GM12892 (cell line): ENCODE results near the gene HPN.
"Not testable (repeated sequence)": the region's sequence is repeated elsewhere in the genome, so short reads cannot be mapped to it uniquely, and the experiment has no call there.

Experiments used
- DNase-seq: peaks from one replicate; pipeline ENCODE4 v3.0.0; 2011; ENCODE audit not compliant: insufficient read length
- FAIRE-seq: peaks from 2 replicates; lab custom pipeline; 2011; peaks lifted over from hg19 to GRCh38; lab: Jason Lieb, UNC
- POLR2A ChIP-seq: IDR thresholded peaks from 2 replicates; pipeline ENCODE4 v1.6.1; 2011; ENCODE audit warnings: low read depth, low read length, control low read depth
- POLR2AphosphoS5 ChIP-seq: IDR thresholded peaks from 2 replicates; pipeline ENCODE4 v1.6.1; 2011; ENCODE audit warnings: low read depth, low read length, control low read depth
- TAF1 ChIP-seq: IDR thresholded peaks from 2 replicates; pipeline ENCODE4 v1.6.1; 2011; ENCODE audit warnings: low read depth, mild to moderate bottlenecking, control low read depth, low read length, borderline replicate concordance

Gene HPN

DNA sequence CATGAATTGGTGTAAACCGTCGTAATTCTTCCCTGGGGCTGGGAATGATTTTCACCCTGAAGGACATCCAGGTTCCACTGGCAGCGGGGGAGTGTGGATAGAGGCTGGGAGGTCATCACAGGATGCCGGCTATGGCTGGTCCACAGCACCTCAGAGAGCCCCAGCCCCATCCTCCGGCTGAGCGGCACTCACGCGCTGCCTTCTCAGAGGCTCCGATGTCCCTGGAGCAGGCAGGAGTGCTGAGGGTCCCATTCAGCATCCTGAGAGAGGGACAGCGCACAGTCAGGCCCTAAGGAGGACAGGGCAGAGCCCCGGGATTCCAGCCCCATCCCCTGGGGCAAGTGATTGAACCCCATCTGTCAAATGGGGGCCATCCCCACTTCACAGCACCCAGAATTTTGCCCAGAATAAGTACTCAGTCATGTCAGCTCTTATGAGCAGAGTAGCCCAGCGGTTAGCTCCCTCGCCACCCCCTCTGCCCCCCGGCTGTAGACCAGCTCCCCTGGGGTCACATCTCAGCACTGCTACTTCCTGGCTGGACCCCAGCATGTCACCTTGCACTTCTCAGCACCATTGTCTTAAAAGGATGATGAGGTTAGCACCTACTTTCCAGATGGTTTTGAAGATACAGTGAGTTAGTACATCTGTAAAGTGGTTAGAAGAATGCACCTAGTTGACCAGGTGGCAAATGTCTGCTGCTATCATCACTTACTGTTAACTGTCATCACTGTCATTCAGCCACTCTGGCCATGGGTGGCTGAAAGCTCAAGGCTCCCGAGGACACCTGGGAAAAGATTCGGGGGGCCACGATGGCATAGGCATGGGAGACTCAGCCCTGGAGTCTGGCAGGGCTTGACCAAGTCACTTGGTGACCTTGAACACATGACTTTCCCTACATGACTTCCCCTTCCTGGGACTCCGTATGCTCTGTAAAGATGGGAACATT is 29.5 kb upstream of the HPN start:
- FAIRE-seq, result no peak
- TF ChIP-seq POLR2AphosphoS5 (no peak), TAF1 (no peak), POLR2A (no peak)
- no peak for DNase-seq

GRCh38 chr19:35013041-35013819 is 28.3 kb upstream of the HPN start:
- DNase-seq, result peak; percentile 94
- peak; percentile 76 for FAIRE-seq
- TF ChIP-seq TAF1 (no peak), POLR2A (peak; percentile 53), POLR2AphosphoS5 (no peak; the same call in 1 of the 2 replicates)

GRCh38 chr19:35013820-35014754 is 27.4 kb upstream of the HPN start:
- DNase-seq (no peak), FAIRE-seq (no peak)
- TF ChIP-seq TAF1, result no peak
- no peak; the same call in 1 of the 2 replicates for TF ChIP-seq POLR2AphosphoS5
- TF ChIP-seq POLR2A, result no peak

- FAIRE-seq, result not testable (repeated sequence)
Measured at GRCh38 chr19:35014774-35015173, 26.7 kb upstream of the HPN start.

GRCh38 chr19:35015270-35015953 is 26.1 kb upstream of the HPN start:
- TF ChIP-seq POLR2AphosphoS5 (no peak), POLR2A (no peak), TAF1 (no peak)
- DNase-seq, result no peak
- FAIRE-seq, result no peak

More at GRCh38 chr19:35014774-35015173, 26.7 kb upstream of the HPN start:
- DNase-seq, result not testable (repeated sequence)

- FAIRE-seq (no peak), DNase-seq (no peak)
Measured at GRCh38 chr19:35015954-35016351, 25.6 kb upstream of the HPN start.

GRCh38 chr19:35017507-35017906 is 24.0 kb upstream of the HPN start:
- no peak for DNase-seq
- no peak for FAIRE-seq
- TF ChIP-seq POLR2AphosphoS5 (no peak), TAF1 (no peak), POLR2A (no peak)

More at GRCh38 chr19:35015954-35016351, 25.6 kb upstream of the HPN start:
- no peak for TF ChIP-seq POLR2A
- no peak for TF ChIP-seq TAF1
- no peak for TF ChIP-seq POLR2AphosphoS5

DNA sequence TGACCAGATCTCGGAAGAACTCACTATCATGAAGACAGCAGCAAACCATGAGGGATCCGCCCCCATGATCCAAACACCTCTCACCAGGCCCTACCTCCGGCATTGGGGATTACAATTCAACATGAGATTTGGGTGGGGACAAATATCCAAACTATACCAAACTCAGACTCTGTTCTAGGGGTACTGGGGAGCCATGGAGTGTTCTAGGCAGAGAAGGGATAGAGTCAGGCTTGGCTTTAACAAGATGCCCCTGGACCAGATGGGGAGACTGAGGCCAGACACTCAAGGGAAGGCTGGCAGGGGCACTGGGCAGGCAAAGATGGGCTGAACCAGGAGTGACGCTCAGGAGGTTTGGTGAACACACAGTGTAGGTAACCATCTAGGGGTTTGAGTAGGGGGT is 23.1 kb upstream of the HPN start:
- no peak for FAIRE-seq
- TF ChIP-seq POLR2AphosphoS5 (no peak), POLR2A (no peak), TAF1 (no peak)
- no peak for DNase-seq

DNA sequence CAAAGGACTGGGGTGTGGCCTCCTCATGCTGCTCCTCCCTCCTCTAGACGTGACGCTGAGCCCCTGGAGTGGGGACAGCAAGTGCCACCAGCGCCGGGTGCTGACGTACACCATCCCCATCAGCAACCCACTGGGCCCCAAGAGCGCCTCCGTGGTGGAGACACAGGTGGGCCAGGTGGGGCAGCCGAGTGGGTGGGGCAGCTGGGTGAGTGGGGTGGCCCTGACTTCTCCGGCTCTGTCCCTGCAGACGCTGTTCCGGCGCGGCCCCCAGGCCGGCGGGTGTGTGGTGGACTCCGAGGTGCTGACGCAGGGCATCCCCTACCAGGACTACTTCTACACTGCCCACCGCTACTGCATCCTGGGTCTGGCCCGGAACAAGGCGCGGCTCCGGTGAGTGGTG is 22.4 kb upstream of the HPN start:
- DNase-seq (no peak), FAIRE-seq (no peak)
- TF ChIP-seq TAF1 (no peak), POLR2A (no peak), POLR2AphosphoS5 (no peak)

DNA sequence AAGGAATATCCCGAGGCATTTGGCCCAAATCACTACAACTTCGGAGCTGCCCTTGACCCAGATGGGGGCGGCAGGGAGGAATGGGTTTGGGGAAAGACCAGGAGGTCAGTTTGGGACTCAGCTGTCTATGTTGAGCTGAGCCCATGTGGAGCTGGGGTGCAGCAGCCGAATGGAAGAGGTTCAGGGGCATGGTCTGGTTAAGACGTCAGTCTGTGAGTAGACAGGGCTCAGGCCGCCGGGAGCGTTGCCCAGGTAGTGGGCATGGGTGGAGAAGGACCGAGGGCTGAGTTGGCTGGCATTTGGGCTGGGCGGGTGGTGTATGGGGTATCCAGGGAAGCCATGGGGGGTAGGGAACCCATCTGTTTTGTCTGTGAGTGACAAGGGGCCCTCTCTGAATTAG is 20.5 kb upstream of the HPN start:
- DNase-seq (no peak), FAIRE-seq (no peak)
- TF ChIP-seq POLR2A (no peak), TAF1 (no peak), POLR2AphosphoS5 (no peak)

- FAIRE-seq, result no peak
- no peak for DNase-seq
- TF ChIP-seq POLR2AphosphoS5, result no peak
- no peak for TF ChIP-seq TAF1
- no peak for TF ChIP-seq POLR2A
Measured at GRCh38 chr19:35021596-35021995, 19.9 kb upstream of the HPN start.
